OCI-LY7 (cell line): ENCODE measurements around the gene SNRK. TPM values are rescaled to one million over a fixed set of nuclear protein-coding genes. Genes with fewer than 3 reads are reported as not detected.

ENCODE experiments used
- BruUV-seq: library from RNA; stranded (reverse); fragments of 400-500 nt; replicated peaks from 2 replicates; lab custom pipeline; 2021; lab: Mats Ljungman, UMichigan
- CTCF ChIA-PET: fragments of 300-600 bp; sonication (Branson Sonifier 250); formaldehyde crosslinking; loops from one replicate; lab custom pipeline; 2022; ENCODE audit warnings: antibody characterized with exemption; ENCODE audit not compliant: unreplicated experiment; lab: Charles Lee
- POLR2A ChIA-PET: fragments of 300-600 bp; sonication (Branson Sonifier 250); formaldehyde crosslinking; loops from one replicate; lab custom pipeline; 2022; ENCODE audit warnings: antibody characterized with exemption; lab: Charles Lee
- DNase-seq: peaks from one replicate; pipeline ENCODE4 v3.0.0-alpha.2; 2015; ENCODE audit warnings: low spot score
- H2AFZ ChIP-seq: fragments of 200-600 bp; sonication (generic), shearing (Covaris generic); 2 replicates; pipeline ENCODE4 v1.6.1; 2014; ENCODE audit warnings: mild to moderate bottlenecking, antibody characterized with exemption, low read length, moderate library complexity
- H3K27ac ChIP-seq: fragments of 200-600 bp; sonication (generic); 2 replicates; pipeline ENCODE4 v1.5.1; 2014; ENCODE audit warnings: mixed run types, low read depth, mild to moderate bottlenecking, moderate library complexity, low read length, inconsistent platforms; ENCODE audit not compliant: poor library complexity, severe bottlenecking
- H3K36me3 ChIP-seq: fragments of 200-600 bp; sonication (generic); 2 replicates; pipeline ENCODE4 v1.6.1; 2014; ENCODE audit warnings: mild to moderate bottlenecking, antibody characterized with exemption, low read length, moderate library complexity, mixed read lengths; ENCODE audit not compliant: insufficient read depth
- H3K4me1 ChIP-seq: fragments of 200-600 bp; sonication (generic); 2 replicates; pipeline ENCODE4 v1.5.1; 2014; ENCODE audit warnings: mild to moderate bottlenecking, low read length; ENCODE audit not compliant: insufficient read depth, poor library complexity, severe bottlenecking
- H3K4me2 ChIP-seq: fragments of 200-600 bp; sonication (generic); 2 replicates; pipeline ENCODE4 v1.6.1; 2014; ENCODE audit warnings: mild to moderate bottlenecking, low read length
- H3K4me3 ChIP-seq: fragments of 200-600 bp; sonication (generic); 2 replicates; pipeline ENCODE4 v1.5.1; 2014; ENCODE audit warnings: mild to moderate bottlenecking, low read depth, low read length; ENCODE audit not compliant: poor library complexity, severe bottlenecking
- H3K79me2 ChIP-seq: fragments of 200-600 bp; sonication (generic); 2 replicates; pipeline ENCODE4 v1.6.1; 2016; ENCODE audit warnings: low read depth, mild to moderate bottlenecking, low read length, moderate library complexity, mixed read lengths; ENCODE audit not compliant: insufficient read depth
- H3K9me2 ChIP-seq: fragments of 200-600 bp; sonication (generic); 2 replicates; pipeline ENCODE4 v1.6.1; 2016; ENCODE audit warnings: mild to moderate bottlenecking, low read length, mixed read lengths; ENCODE audit not compliant: insufficient read depth
- H3K9me3 ChIP-seq: fragments of 200-600 bp; sonication (generic); 2 replicates; pipeline ENCODE4 v1.6.1; 2014; ENCODE audit warnings: mild to moderate bottlenecking, mixed run types, low read length, mixed read lengths
- H4K20me1 ChIP-seq: fragments of 200-600 bp; sonication (generic); 2 replicates; pipeline ENCODE4 v1.6.1; 2014; ENCODE audit warnings: mild to moderate bottlenecking, antibody characterized with exemption, low read length, moderate library complexity, mixed read lengths; ENCODE audit not compliant: insufficient read depth
- EZH2phosphoT487 ChIP-seq: fragments of 200-600 bp; sonication (generic); IDR thresholded peaks from 2 replicates; pipeline ENCODE4 v1.6.1; 2018; ENCODE audit warnings: low read depth, borderline replicate concordance, mild to moderate bottlenecking, mixed run types, antibody characterized with exemption, low read length, moderate library complexity, mixed read lengths
- intact Hi-C: fragments of 100-400 bp; cut with micrococcal nuclease; formaldehyde crosslinking; loops from one replicate; pipeline ENCODE4 v1.10.0; 2022; ENCODE audit not compliant: unreplicated experiment
- total RNA-seq, 2 experiments: library from RNA; depleted of rRNA in 1 of 2; stranded (reverse); fragments of >200 nt in 1 of 2; shearing (Covaris generic) in 1 of 2; gene quantifications; 2 replicates each; pipeline ENCODE4 v1.2.3, GENCODE V29; 2014 to 2022
- TF ChIP-seq, protein P1 (sequence below): fragments of 200-600 bp; sonication (generic); conservative IDR thresholded peaks from 2 replicates; pipeline ENCODE4 v1.5.1; 2014; ENCODE audit warnings: mild to moderate bottlenecking, antibody characterized with exemption, low read length, moderate library complexity, mixed read lengths

SNRK gene
- total RNA-seq, 2 experiments from 2014 or later: 15.5 TPM

DNA sequence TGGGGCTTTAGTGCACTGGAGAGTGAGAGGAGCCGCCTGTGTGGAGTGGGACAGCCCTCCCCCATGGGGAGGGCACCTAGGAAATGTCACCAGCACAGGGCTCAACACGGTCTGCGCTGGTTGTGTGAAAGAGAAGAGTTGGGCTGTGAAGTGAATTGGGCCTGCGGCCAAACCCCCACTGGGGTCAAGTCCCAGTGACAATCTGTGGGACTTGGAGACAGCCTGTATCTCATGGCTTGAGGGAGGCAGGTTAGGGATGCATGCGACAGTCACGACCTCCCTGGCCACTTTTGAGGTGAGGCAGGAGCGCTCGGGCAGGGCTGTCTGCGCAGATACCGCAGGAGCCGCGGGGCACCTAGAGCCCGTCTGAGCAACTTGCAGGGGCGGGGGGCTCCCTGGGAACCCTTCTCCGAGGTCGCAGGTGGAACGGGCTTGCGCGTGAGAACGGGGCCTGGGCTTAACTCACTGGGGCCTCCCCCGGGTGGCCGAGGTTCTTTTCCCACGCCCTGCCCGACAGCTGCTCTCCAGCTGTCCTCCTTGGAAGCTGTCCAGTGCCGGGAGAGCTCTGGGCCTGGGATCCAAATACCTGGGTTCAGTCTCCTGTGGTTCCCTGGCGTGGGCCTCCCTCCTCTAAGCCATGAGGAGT is 77.4 kb downstream of the SNRK start:
- POLR2A ChIA-PET: no interaction called here

DNA sequence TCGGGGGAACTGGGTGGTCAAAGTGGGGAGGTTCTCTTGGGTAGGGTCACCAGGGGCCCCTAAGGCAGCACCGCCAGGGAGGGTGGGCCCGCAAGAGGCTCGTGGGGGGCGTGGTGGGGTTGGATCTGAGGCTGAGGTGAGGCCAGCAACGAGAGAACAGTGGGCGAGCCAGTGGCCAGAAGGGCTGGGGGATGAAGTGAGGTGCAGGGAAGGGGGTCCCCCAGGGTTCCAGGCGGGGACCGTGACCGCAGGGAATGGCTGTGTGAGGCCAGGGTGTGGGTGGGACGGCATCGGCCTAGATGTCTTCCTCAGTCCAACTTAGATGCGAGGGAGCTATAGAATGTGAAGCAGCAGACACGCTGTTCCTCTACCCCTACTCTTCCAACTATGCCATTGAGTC is 78.2 kb downstream of the SNRK start:
- POLR2A ChIA-PET: no interaction called here
- H2AFZ ChIP-seq: no peak overlapping the region
- no peak overlapping the region for H3K4me3 ChIP-seq
- no peak overlapping the region for H3K27ac ChIP-seq
- no peaks in the 10 kb centered on the region for H4K20me1 ChIP-seq
- no peaks in the 10 kb centered on the region for H3K9me3 ChIP-seq
- no peaks in the 10 kb centered on the region for H3K79me2 ChIP-seq
- intact Hi-C loops: no loop called here
- H3K4me1 ChIP-seq: no peaks in the 10 kb centered on the region
- DNase-seq: no peak
- no TSS peak for BruUV-seq
- CTCF ChIA-PET: no interaction called here
- H3K4me2 ChIP-seq: no peak overlapping the region
- H3K36me3 ChIP-seq: no peaks in the 10 kb centered on the region
- no peaks in the 10 kb centered on the region for H3K9me2 ChIP-seq
- TF ChIP-seq, protein P1, sequence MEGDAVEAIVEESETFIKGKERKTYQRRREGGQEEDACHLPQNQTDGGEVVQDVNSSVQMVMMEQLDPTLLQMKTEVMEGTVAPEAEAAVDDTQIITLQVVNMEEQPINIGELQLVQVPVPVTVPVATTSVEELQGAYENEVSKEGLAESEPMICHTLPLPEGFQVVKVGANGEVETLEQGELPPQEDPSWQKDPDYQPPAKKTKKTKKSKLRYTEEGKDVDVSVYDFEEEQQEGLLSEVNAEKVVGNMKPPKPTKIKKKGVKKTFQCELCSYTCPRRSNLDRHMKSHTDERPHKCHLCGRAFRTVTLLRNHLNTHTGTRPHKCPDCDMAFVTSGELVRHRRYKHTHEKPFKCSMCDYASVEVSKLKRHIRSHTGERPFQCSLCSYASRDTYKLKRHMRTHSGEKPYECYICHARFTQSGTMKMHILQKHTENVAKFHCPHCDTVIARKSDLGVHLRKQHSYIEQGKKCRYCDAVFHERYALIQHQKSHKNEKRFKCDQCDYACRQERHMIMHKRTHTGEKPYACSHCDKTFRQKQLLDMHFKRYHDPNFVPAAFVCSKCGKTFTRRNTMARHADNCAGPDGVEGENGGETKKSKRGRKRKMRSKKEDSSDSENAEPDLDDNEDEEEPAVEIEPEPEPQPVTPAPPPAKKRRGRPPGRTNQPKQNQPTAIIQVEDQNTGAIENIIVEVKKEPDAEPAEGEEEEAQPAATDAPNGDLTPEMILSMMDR: no peak
- no peak for TF ChIP-seq EZH2phosphoT487

More for the DNA sequence above, 77.4 kb downstream of the SNRK start:
- TF ChIP-seq, protein P1: no peak
- TF ChIP-seq EZH2phosphoT487: no peak
- H3K4me2 ChIP-seq: no peak overlapping the region
- no peaks in the 10 kb centered on the region for H4K20me1 ChIP-seq
- no peaks in the 10 kb centered on the region for H3K9me3 ChIP-seq
- H3K4me3 ChIP-seq: no peak overlapping the region
- no peaks in the 10 kb centered on the region for H3K79me2 ChIP-seq
- intact Hi-C loops: no loop called here
- H3K36me3 ChIP-seq: no peaks in the 10 kb centered on the region
- no peak overlapping the region for H3K27ac ChIP-seq
- CTCF ChIA-PET: no interaction called here
- H2AFZ ChIP-seq: no peak overlapping the region
- H3K9me2 ChIP-seq: no peaks in the 10 kb centered on the region
- no peaks in the 10 kb centered on the region for H3K4me1 ChIP-seq
- no TSS peak for BruUV-seq
- no peak for DNase-seq

DNA sequence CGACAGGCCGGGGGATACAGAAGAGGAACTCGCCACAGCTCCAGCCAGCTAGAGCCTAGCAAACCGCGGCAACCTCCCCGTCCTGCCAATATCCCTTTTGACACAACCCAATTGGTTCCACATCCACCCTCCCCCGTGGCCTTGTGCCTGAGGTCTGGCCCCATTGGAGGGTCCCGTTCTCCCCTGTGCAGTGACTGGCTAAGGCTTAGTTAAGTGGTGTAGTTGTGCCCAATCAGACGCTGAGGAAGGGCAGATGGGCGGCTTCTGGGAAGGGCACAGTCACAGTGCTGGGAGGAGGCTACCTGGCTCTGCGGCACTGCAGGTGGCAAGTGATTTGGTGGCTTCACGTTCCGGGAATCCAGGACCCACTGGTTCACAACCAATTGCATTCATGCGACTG is 78.6 kb downstream of the SNRK start:
- no peaks in the 10 kb centered on the region for H3K4me1 ChIP-seq
- ChIA-PET POLR2A (interaction anchor here (0.6 kb wide), 1 partner anchor 311 kb away, joined by 3 read pairs; no protein-coding TSS in a partner anchor), CTCF (no interaction called here)
- TF ChIP-seq EZH2phosphoT487: no peak
- TF ChIP-seq, protein P1: no peak
- intact Hi-C loops: no loop called here
- no TSS peak for BruUV-seq
- H3K9me3 ChIP-seq: no peaks in the 10 kb centered on the region
- no peak overlapping the region for H3K27ac ChIP-seq
- H3K4me2 ChIP-seq: no peak overlapping the region
- H3K9me2 ChIP-seq: no peaks in the 10 kb centered on the region
- no peaks in the 10 kb centered on the region for H3K36me3 ChIP-seq
- H4K20me1 ChIP-seq: no peaks in the 10 kb centered on the region
- no peak overlapping the region for H3K4me3 ChIP-seq
- H2AFZ ChIP-seq: no peak overlapping the region
- no peak for DNase-seq
- no peaks in the 10 kb centered on the region for H3K79me2 ChIP-seq
